Erythroblast (primary cell): Measurements from ENCODE around the gene ARL5A.

Experiments used
- DNase-seq, 2 experiments: peaks; one replicate each; lab custom pipeline; 2025; lab: John Stamatoyannopoulos, UW
- GATA1 ChIP-seq: IDR thresholded peaks from 2 replicates; pipeline ENCODE4 v1.6.1; 2011; ENCODE audit warnings: low read depth, mild to moderate bottlenecking, control low read depth, low read length, moderate library complexity
- POLR2A ChIP-seq: IDR thresholded peaks from 2 replicates; pipeline ENCODE4 v1.6.1; 2011; ENCODE audit warnings: mild to moderate bottlenecking, low read length

ARL5A gene

GRCh38 chr2:151777935-151778334, 50.3 kb downstream of the ARL5A start:
- TF ChIP-seq GATA1 (no peak), POLR2A (no peak)
- DNase-seq = no peak

- peak in 1 of 2 experiments; percentile 58 for DNase-seq
- TF ChIP-seq POLR2A (no peak), GATA1 (no peak)
Observed at GRCh38 chr2:151777487-151777886, 50.7 kb downstream of the ARL5A start.

GRCh38 chr2:151776367-151776766, 51.9 kb downstream of the ARL5A start:
- no peak for TF ChIP-seq POLR2A
- no peak for TF ChIP-seq GATA1

GRCh38 chr2:151775057-151775740, 53.0 kb downstream of the ARL5A start:
- TF ChIP-seq POLR2A = peak; percentile 12
- TF ChIP-seq GATA1 = no peak
- peak; percentile 86 to 91 for DNase-seq

More at GRCh38 chr2:151776367-151776766, 51.9 kb downstream of the ARL5A start:
- peak in 1 of 2 experiments; percentile 56 for DNase-seq

GRCh38 chr2:151774506-151774905, 53.7 kb downstream of the ARL5A start:
- no peak for TF ChIP-seq POLR2A
- DNase-seq = peak; percentile 20 to 52

- no peak for TF ChIP-seq GATA1
- TF ChIP-seq POLR2A = no peak
- no peak for DNase-seq
Observed at GRCh38 chr2:151771599-151772358, 56.4 kb downstream of the ARL5A start.

- no peak for DNase-seq
- TF ChIP-seq GATA1 (no peak), POLR2A (no peak)
Observed at GRCh38 chr2:151770995-151771394, 57.2 kb downstream of the ARL5A start.

- no peak for DNase-seq
- TF ChIP-seq GATA1 = no peak
- no peak for TF ChIP-seq POLR2A
Observed at GRCh38 chr2:151769606-151770005, 58.6 kb downstream of the ARL5A start.

GRCh38 chr2:151767536-151767935, 60.7 kb downstream of the ARL5A start:
- peak; percentile 26 to 67 for DNase-seq

GRCh38 chr2:151766437-151767153, 61.6 kb downstream of the ARL5A start:
- no peak for TF ChIP-seq POLR2A
- no peak for TF ChIP-seq GATA1

More at GRCh38 chr2:151767536-151767935, 60.7 kb downstream of the ARL5A start:
- no peak for TF ChIP-seq GATA1
- no peak for TF ChIP-seq POLR2A

GRCh38 chr2:151765760-151766410, 62.3 kb downstream of the ARL5A start:
- no peak for DNase-seq
- TF ChIP-seq POLR2A = no peak
- TF ChIP-seq GATA1 = no peak

More at GRCh38 chr2:151766437-151767153, 61.6 kb downstream of the ARL5A start:
- peak; percentile 32 to 53 for DNase-seq

GRCh38 chr2:151762694-151763093, 65.5 kb downstream of the ARL5A start:
- TF ChIP-seq GATA1 (no peak), POLR2A (no peak)
- DNase-seq = no peak

GRCh38 chr2:151761687-151762086, 66.5 kb downstream of the ARL5A start:
- DNase-seq = no peak
- no peak for TF ChIP-seq GATA1
- TF ChIP-seq POLR2A = no peak

- DNase-seq = no peak
- TF ChIP-seq POLR2A (no peak), GATA1 (no peak)
Observed at GRCh38 chr2:151761193-151761592, 67.0 kb downstream of the ARL5A start.

GRCh38 chr2:151760139-151760650, 68.0 kb downstream of the ARL5A start:
- peak; percentile 82 to 86 for DNase-seq
- TF ChIP-seq POLR2A (no peak), GATA1 (no peak)
